CD4-positive, alpha-beta memory T cell (primary cell): Measurements from ENCODE around the gene CIRBP. TPM values are rescaled to one million over a fixed set of nuclear protein-coding genes. Genes with fewer than 3 reads are reported as not detected.

Experiments
- CTCF ChIA-PET: fragments of 350-600 bp; sonication (Branson Sonifier 250); formaldehyde crosslinking; loops from one replicate; lab custom pipeline; 2021; ENCODE audit warnings: inconsistent platforms; ENCODE audit not compliant: partially characterized antibody; lab: Charles Lee
- POLR2A ChIA-PET: fragments of 350-600 bp; sonication (Branson Sonifier 250); formaldehyde crosslinking; loops from one replicate; lab custom pipeline; 2021; ENCODE audit not compliant: partially characterized antibody; lab: Charles Lee
- DNase-seq, 5 donors: peaks; one replicate each; pipeline versions ENCODE4 v3.0.0 to v3.0.0-alpha.2; 2020 to 2022; ENCODE audit warnings: mixed read lengths in 1 of 5
- H3K27ac ChIP-seq: one replicate; pipeline ENCODE4 v1.7.0; 2013; ENCODE audit warnings: low read depth, low read length
- H3K27me3 ChIP-seq: 2 replicates; pipeline ENCODE4 v1.7.0; 2013; ENCODE audit warnings: mild to moderate bottlenecking, low read length, moderate library complexity; ENCODE audit not compliant: insufficient read depth
- H3K36me3 ChIP-seq: 2 replicates; pipeline ENCODE4 v1.7.0; 2013; ENCODE audit warnings: mild to moderate bottlenecking, low read length, moderate library complexity; ENCODE audit not compliant: insufficient read depth
- H3K4me1 ChIP-seq: 2 replicates; pipeline ENCODE4 v1.7.0; 2013; ENCODE audit warnings: mild to moderate bottlenecking, low read length, moderate library complexity; ENCODE audit not compliant: insufficient read depth
- H3K4me3 ChIP-seq, 2 donors: one replicate each; pipeline ENCODE4 v1.7.0; 2013; ENCODE audit warnings: low read length in 2 of 2, mild to moderate bottlenecking in 1 of 2
- H3K9me3 ChIP-seq, 2 donors: one replicate each; pipeline ENCODE4 v1.7.0; 2013; ENCODE audit warnings: low read length in 2 of 2, control low read depth in 1 of 2; ENCODE audit not compliant: control insufficient read depth in 1 of 2
- H3K27ac Mint-ChIP-seq, 7 donors: one replicate each; pipeline ENCODE4 v1.8.0; 2020 to 2021; ENCODE audit warnings: mixed read lengths in 7 of 7, mild to moderate bottlenecking in 6 of 7, inconsistent platforms in 3 of 7, moderate library complexity in 3 of 7
- H3K27me3 Mint-ChIP-seq, 2 donors: one replicate each; pipeline ENCODE4 v1.8.0; 2020 to 2021; ENCODE audit warnings: mixed read lengths in 2 of 2
- H3K36me3 Mint-ChIP-seq, 2 donors: one replicate each; pipeline ENCODE4 v1.8.0; 2020 to 2021; ENCODE audit warnings: mixed read lengths in 2 of 2, inconsistent platforms in 1 of 2, mild to moderate bottlenecking in 1 of 2
- H3K4me1 Mint-ChIP-seq, 4 donors: one replicate each; pipeline ENCODE4 v1.8.0; 2020 to 2021; ENCODE audit warnings: mixed read lengths in 4 of 4, mild to moderate bottlenecking in 1 of 4
- H3K4me3 Mint-ChIP-seq, 8 donors: one replicate each; pipeline ENCODE4 v1.8.0; 2020 to 2021; ENCODE audit warnings: mixed read lengths in 8 of 8, mild to moderate bottlenecking in 7 of 8, moderate library complexity in 6 of 8, inconsistent platforms in 3 of 8
- H3K9me3 Mint-ChIP-seq, 8 donors: one replicate each; pipeline ENCODE4 v1.8.0; 2020 to 2021; ENCODE audit warnings: mixed read lengths in 8 of 8, mild to moderate bottlenecking in 5 of 8, inconsistent platforms in 3 of 8, moderate library complexity in 1 of 8
- intact Hi-C: fragments of 100-400 bp; cut with micrococcal nuclease; formaldehyde crosslinking; loops from one replicate; pipeline ENCODE4 v1.15.1; 2023
- polyA plus RNA-seq, 2 donors: library from polyadenylated mRNA; unstranded; fragments of 300-500 nt; fragmentation: Illumina TruSeq; gene quantifications; one replicate each; pipeline ENCODE4 v1.2.3, GENCODE V29; 2021
- total RNA-seq, 2 experiments: library from RNA; stranded (reverse); gene quantifications; one replicate each; pipeline ENCODE4 v1.2.3, GENCODE V29; 2021

The CIRBP gene
- total and polyA plus RNA-seq, 4 experiments from 2014 or later = 160 to 638 (median 416) TPM

GRCh38 chr19:1263188-1263587 is 5.9 kb upstream of the CIRBP start:
- Mint-ChIP-seq H3K9me3 (no peaks in the 10 kb centered on the region), H3K36me3 (peaks cover 0 to 9% of the 10 kb centered on the region in 2 donors), H3K27me3 (peaks cover 0 to 3% of the 10 kb centered on the region in 2 donors), H3K4me1 (peaks cover 25 to 65% (median 43%) of the 10 kb centered on the region in 4 donors), H3K4me3 (peak overlapping the region in 4 of 8 donors; percentile 13 to 77 (median 22)), H3K27ac (peak overlapping the region; percentile 42 to 91 (median 75))
- no peaks in the 10 kb centered on the region for H3K9me3 ChIP-seq
- no peak overlapping the region for H3K4me3 ChIP-seq
- DNase-seq = no peak
- intact Hi-C loops = no loop called here
- H3K4me1 ChIP-seq = peaks cover 67% of the 10 kb centered on the region
- ChIA-PET CTCF (interaction anchor here (0.9 to 10.8 kb wide), 3 partner anchors 10 to 68 kb away, joined by 4 to 364 read pairs (median 8); no protein-coding TSS in a partner anchor), POLR2A (interaction anchor here (1.3 to 12.0 kb wide), 5 partner anchors 10 to 21 kb away, joined by 3 to 650 read pairs (median 14); partner anchors contain the start of genes ATP5F1D, CBARP and FAM174C)
- no peaks in the 10 kb centered on the region for H3K27me3 ChIP-seq
- no peaks in the 10 kb centered on the region for H3K36me3 ChIP-seq
- no peak overlapping the region for H3K27ac ChIP-seq

GRCh38 chr19:1264801-1265614 is 4.1 kb upstream of the CIRBP start:
- Histone ChIP-seq H3K27ac (no peak overlapping the region), H3K36me3 (no peaks in the 10 kb centered on the region), H3K9me3 (no peaks in the 10 kb centered on the region), H3K4me3 (no peak overlapping the region), H3K27me3 (no peaks in the 10 kb centered on the region), H3K4me1 (peaks cover 59% of the 10 kb centered on the region)
- Mint-ChIP-seq H3K4me3 (peak overlapping the region in 5 of 8 donors; percentile 7 to 70 (median 65)), H3K36me3 (peaks cover 0 to 7% of the 10 kb centered on the region in 2 donors), H3K27ac (peak overlapping the region in 5 of 7 donors; percentile 48 to 85 (median 80)), H3K9me3 (peaks cover 0 to 3% (median 0%) of the 10 kb centered on the region in 8 donors), H3K27me3 (peaks cover 0 to 3% of the 10 kb centered on the region in 2 donors), H3K4me1 (peaks cover 20 to 61% (median 38%) of the 10 kb centered on the region in 4 donors)
- no peak for DNase-seq
- POLR2A ChIA-PET = interaction anchor here (1.2 to 12.0 kb wide), 6 partner anchors 9 to 235 kb away, joined by 3 to 650 read pairs (median 8); partner anchors contain the start of genes ATP5F1D and CBARP
- CTCF ChIA-PET = interaction anchor here (1.6 to 10.8 kb wide), 3 partner anchors 12 to 53 kb away, joined by 3 to 364 read pairs (median 8); no protein-coding TSS in a partner anchor
- intact Hi-C loops = no loop called here

GRCh38 chr19:1265615-1266128 is 3.5 kb upstream of the CIRBP start:
- POLR2A ChIA-PET = interaction anchor here (0.9 to 12.0 kb wide), 8 partner anchors 9 to 369 kb away, joined by 3 to 650 read pairs (median 8); partner anchors contain the start of genes ABCA7, ATP5F1D, CBARP and MIDN
- peaks cover 4% of the 10 kb centered on the region for H3K36me3 ChIP-seq
- H3K9me3 Mint-ChIP-seq = peaks cover 0 to 9% (median 0%) of the 10 kb centered on the region in 8 donors

GRCh38 chr19:1266129-1266915 is 2.8 kb upstream of the CIRBP start:
- H3K9me3 ChIP-seq = no peaks in the 10 kb centered on the region
- H3K27me3 ChIP-seq = no peaks in the 10 kb centered on the region
- POLR2A ChIA-PET = interaction anchor here (0.9 to 12.0 kb wide), 14 partner anchors 8 to 470 kb away, joined by 3 to 650 read pairs (median 6); partner anchors contain the start of genes ABCA7, ARHGAP45, ATP5F1D and CBARP
- H3K27ac ChIP-seq = peak overlapping the region; percentile 58
- Mint-ChIP-seq H3K27me3 (peaks cover 0 to 3% of the 10 kb centered on the region in 2 donors), H3K9me3 (peaks cover 0 to 15% (median 0%) of the 10 kb centered on the region in 8 donors), H3K27ac (peak overlapping the region; percentile 61 to 85 (median 82)), H3K4me1 (peaks cover 28 to 66% (median 47%) of the 10 kb centered on the region in 4 donors), H3K36me3 (peaks cover 12 to 19% of the 10 kb centered on the region in 2 donors), H3K4me3 (peak overlapping the region; percentile 31 to 68 (median 58))
- CTCF ChIA-PET = interaction anchor here (0.6 to 10.8 kb wide), 11 partner anchors 10 to 237 kb away, joined by 3 to 364 read pairs (median 5); partner anchors contain the start of gene ARHGAP45
- peak; percentile 82 to 87 (median 82) for DNase-seq
- peak overlapping the region in 1 of 2 donors; percentile 54 for H3K4me3 ChIP-seq
- H3K4me1 ChIP-seq = peaks cover 63% of the 10 kb centered on the region
- H3K36me3 ChIP-seq = peaks cover 11% of the 10 kb centered on the region
- intact Hi-C loops = loop anchor here (1.0 kb wide), 1 partner anchor 22 kb away; no protein-coding TSS in a partner anchor

More at GRCh38 chr19:1265615-1266128, 3.5 kb upstream of the CIRBP start:
- Mint-ChIP-seq H3K4me1 (peaks cover 22 to 66% (median 42%) of the 10 kb centered on the region in 4 donors), H3K36me3 (peaks cover 6 to 13% of the 10 kb centered on the region in 2 donors), H3K27ac (peak overlapping the region; percentile 61 to 85 (median 82)), H3K27me3 (peaks cover 0 to 3% of the 10 kb centered on the region in 2 donors), H3K4me3 (peak overlapping the region; percentile 31 to 65 (median 52))
- Histone ChIP-seq H3K9me3 (no peaks in the 10 kb centered on the region), H3K4me3 (peak overlapping the region in 1 of 2 donors; percentile 54), H3K27me3 (no peaks in the 10 kb centered on the region), H3K27ac (peak overlapping the region; percentile 58), H3K4me1 (peaks cover 59% of the 10 kb centered on the region)
- DNase-seq = peak in 1 of 5 donors; percentile 68
- CTCF ChIA-PET = interaction anchor here (0.9 to 10.8 kb wide), 8 partner anchors 9 to 237 kb away, joined by 3 to 364 read pairs (median 8); partner anchors contain the start of gene ARHGAP45
- intact Hi-C loops = loop anchor here (1.0 kb wide), 1 partner anchor 21 kb away; no protein-coding TSS in a partner anchor

GRCh38 chr19:1266916-1267476 is 2.1 kb upstream of the CIRBP start:
- Histone ChIP-seq H3K4me3 (peak overlapping the region in 1 of 2 donors; percentile 54), H3K27ac (peak overlapping the region; percentile 58), H3K9me3 (no peaks in the 10 kb centered on the region), H3K4me1 (peaks cover 63% of the 10 kb centered on the region), H3K27me3 (no peaks in the 10 kb centered on the region), H3K36me3 (peaks cover 18% of the 10 kb centered on the region)
- peak overlapping the region; percentile 70 to 96 (median 89) for H3K27ac Mint-ChIP-seq
- ChIA-PET CTCF (interaction anchor here (0.6 to 10.8 kb wide), 11 partner anchors 10 to 238 kb away, joined by 3 to 364 read pairs (median 5); partner anchors contain the start of gene ARHGAP45), POLR2A (interaction anchor here (0.9 to 12.0 kb wide), 14 partner anchors 9 to 470 kb away, joined by 3 to 650 read pairs (median 9); partner anchors contain the start of genes ABCA7, ARHGAP45, ATP5F1D and CBARP)
- peaks cover 25 to 66% (median 47%) of the 10 kb centered on the region in 4 donors for H3K4me1 Mint-ChIP-seq
- no peaks in the 10 kb centered on the region for H3K27me3 Mint-ChIP-seq
- intact Hi-C loops = loop anchor here (1.0 kb wide), 1 partner anchor 23 kb away; no protein-coding TSS in a partner anchor
- peaks cover 0 to 15% (median 0%) of the 10 kb centered on the region in 8 donors for H3K9me3 Mint-ChIP-seq
- DNase-seq = peak in 4 of 5 donors; percentile 67 to 83 (median 70)
- peak overlapping the region in 7 of 8 donors; percentile 53 to 85 (median 69) for H3K4me3 Mint-ChIP-seq
- peaks cover 15 to 26% of the 10 kb centered on the region in 2 donors for H3K36me3 Mint-ChIP-seq
